IMR-90 (cell line): ENCODE results near the gene PLCH1. TPM values are rescaled to one million over a fixed set of nuclear protein-coding genes. Genes with fewer than 3 reads are reported as not detected.

ENCODE experiments used
- ATAC-seq: fragments of 200-7000 bp; cut with Tn5 transposase; 2 replicates; pipeline ENCODE4 v1.9.1; 2020; ENCODE audit warnings: low read depth, mild to moderate bottlenecking, moderate library complexity
- BruUV-seq: library from RNA; stranded (reverse); fragments of 400-500 nt; replicated peaks from 2 replicates; lab custom pipeline; 2021; lab: Mats Ljungman, UMichigan
- CTCF ChIA-PET: fragments of 300-600 bp; formaldehyde crosslinking; extraction: SDS; loops from one replicate; lab custom pipeline; 2021; ENCODE audit warnings: antibody characterized with exemption; lab: Yijun Ruan, JAX
- POLR2A ChIA-PET: fragments of 300-600 bp; sonication (Branson Sonifier 250); formaldehyde crosslinking; loops from one replicate; lab custom pipeline; 2022; ENCODE audit warnings: antibody characterized with exemption; ENCODE audit not compliant: unreplicated experiment; lab: Charles Lee
- DNase-seq: peaks from one replicate; pipeline ENCODE4 v3.0.0; 2013
- H2AFZ ChIP-seq: replicated peaks from 2 replicates; pipeline ENCODE3; 2013; ENCODE audit warnings: low read length, mild to moderate bottlenecking; ENCODE audit not compliant: poor library complexity
- H2AK5ac ChIP-seq: 2 replicates; pipeline ENCODE4 v1.6.1; 2013; ENCODE audit warnings: low read depth, low read length, inconsistent platforms
- H2AK9ac ChIP-seq: replicated peaks from 2 replicates; pipeline ENCODE3; 2013; ENCODE audit warnings: mild to moderate bottlenecking, low read depth, low read length, moderate library complexity; ENCODE audit not compliant: poor library complexity
- H2BK120ac ChIP-seq: 2 replicates; pipeline ENCODE4 v1.6.1; 2013; ENCODE audit warnings: low read depth, low read length, inconsistent platforms
- H2BK15ac ChIP-seq: 3 replicates; pipeline ENCODE4 v1.6.1; 2013; ENCODE audit warnings: low read depth, low read length, inconsistent platforms
- H2BK20ac ChIP-seq: 2 replicates; pipeline ENCODE4 v1.6.1; 2013; ENCODE audit warnings: low read depth, mild to moderate bottlenecking, inconsistent platforms, low read length, moderate library complexity
- H2BK5ac ChIP-seq: 2 replicates; pipeline ENCODE4 v1.6.1; 2013; ENCODE audit warnings: mild to moderate bottlenecking, low read depth, low read length, inconsistent platforms; ENCODE audit not compliant: poor library complexity, severe bottlenecking
- H3K14ac ChIP-seq: replicated peaks from 2 replicates; pipeline ENCODE4 v1.6.1; 2013; ENCODE audit warnings: low read depth, low read length, inconsistent platforms
- H3K18ac ChIP-seq: 2 replicates; pipeline ENCODE4 v1.6.1; 2013; ENCODE audit warnings: low read depth, low read length, control low read depth
- H3K23ac ChIP-seq: 2 replicates; pipeline ENCODE4 v1.6.1; 2013; ENCODE audit warnings: low read depth, low read length, inconsistent platforms
- H3K27ac ChIP-seq: 2 replicates; pipeline ENCODE4 v1.5.1; 2013; ENCODE audit warnings: mild to moderate bottlenecking, control low read depth, low read length; ENCODE audit not compliant: insufficient read depth
- H3K27me3 ChIP-seq: 2 replicates; pipeline ENCODE4 v1.6.1; 2013; ENCODE audit warnings: low read length; ENCODE audit not compliant: control insufficient read depth, insufficient read depth
- H3K36me3 ChIP-seq: 2 replicates; pipeline ENCODE4 v1.6.1; 2013; ENCODE audit warnings: low read length, mixed read lengths; ENCODE audit not compliant: control insufficient read depth, insufficient read depth
- H3K4ac ChIP-seq: 2 replicates; pipeline ENCODE4 v1.6.1; 2013; ENCODE audit warnings: low read depth, low read length, inconsistent platforms
- H3K4me1 ChIP-seq: 2 replicates; pipeline ENCODE4 v1.6.1; 2013; ENCODE audit warnings: low read length, mixed read lengths; ENCODE audit not compliant: control insufficient read depth, insufficient read depth
- H3K4me2 ChIP-seq: 2 replicates; pipeline ENCODE4 v1.6.1; 2013; ENCODE audit warnings: low read depth, mild to moderate bottlenecking, control low read depth, low read length, moderate library complexity
- H3K4me3 ChIP-seq: 2 replicates; pipeline ENCODE4 v1.5.1; 2013; ENCODE audit warnings: low read depth, mild to moderate bottlenecking, control low read depth, low read length, moderate library complexity; ENCODE audit not compliant: insufficient read depth
- H3K56ac ChIP-seq: 2 replicates; pipeline ENCODE4 v1.6.1; 2013; ENCODE audit warnings: low read length, inconsistent platforms; ENCODE audit not compliant: insufficient read depth; ENCODE audit errors: extremely low read depth
- H3K79me1 ChIP-seq, 2 experiments: 2 replicates each; pipeline ENCODE4 v1.6.1; 2013; ENCODE audit warnings: low read length in 2 of 2, inconsistent platforms in 1 of 2, low read depth in 1 of 2
- H3K9ac ChIP-seq: 2 replicates; pipeline ENCODE4 v1.6.1; 2013; ENCODE audit warnings: low read depth, low read length, control low read depth
- H3K9me1 ChIP-seq: 2 replicates; pipeline ENCODE4 v1.6.1; 2013; ENCODE audit warnings: low read length, inconsistent platforms; ENCODE audit not compliant: insufficient read depth
- H3K9me3 ChIP-seq: 2 replicates; pipeline ENCODE4 v1.6.1; 2013; ENCODE audit warnings: low read length; ENCODE audit not compliant: control insufficient read depth, insufficient read depth
- H4K20me1 ChIP-seq: 2 replicates; pipeline ENCODE4 v1.6.1; 2013; ENCODE audit warnings: low read length, inconsistent platforms; ENCODE audit not compliant: insufficient read depth
- H4K5ac ChIP-seq: 2 replicates; pipeline ENCODE4 v1.6.1; 2013; ENCODE audit warnings: mild to moderate bottlenecking, low read depth, low read length, control low read depth
- H4K8ac ChIP-seq, 2 experiments: 2 replicates each; pipeline ENCODE4 v1.6.1; 2013; ENCODE audit warnings: low read depth in 2 of 2, low read length in 2 of 2, control low read depth in 1 of 2, inconsistent platforms in 1 of 2
- H4K91ac ChIP-seq: 2 replicates; pipeline ENCODE4 v1.6.1; 2013; ENCODE audit warnings: low read depth, low read length, inconsistent platforms; ENCODE audit not compliant: insufficient read depth
- CEBPB ChIP-seq: IDR thresholded peaks from 2 replicates; pipeline ENCODE4 v1.6.1; 2012; ENCODE audit warnings: low read depth, low read length, improper control_type of control experiment
- CHD1 ChIP-seq: IDR thresholded peaks from 2 replicates; pipeline ENCODE4 v1.6.1; 2012; ENCODE audit warnings: low read depth, low read length, improper control_type of control experiment
- CTCF ChIP-seq: conservative IDR thresholded peaks from 2 replicates; pipeline ENCODE4 v1.5.1; 2012; ENCODE audit warnings: mild to moderate bottlenecking, low read depth, low read length, improper control_type of control experiment
- FOS ChIP-seq: fragments of 150-350 bp; IDR thresholded peaks from 2 replicates; pipeline ENCODE4 v1.6.1; 2016; ENCODE audit warnings: low read depth, low read length
- MAFK ChIP-seq: IDR thresholded peaks from 2 replicates; pipeline ENCODE4 v1.6.1; 2012; ENCODE audit warnings: low read depth, low read length, improper control_type of control experiment
- RFX5 ChIP-seq: IDR thresholded peaks from 2 replicates; pipeline ENCODE4 v1.8.0; 2012; ENCODE audit warnings: low read depth, mild to moderate bottlenecking, low read length, moderate library complexity
- USF2 ChIP-seq: fragments of 150-350 bp; IDR thresholded peaks from 2 replicates; pipeline ENCODE4 v1.6.1; 2017; ENCODE audit warnings: mild to moderate bottlenecking, antibody characterized with exemption, low read length, low read depth
- WGBS, 2 experiments: methylation state at CpG; one replicate each; pipeline versions ENCODE4 v1.1.5 to v1.1.7; 2013; ENCODE audit warnings: missing lambda C conversion rate in 2 of 2; ENCODE audit not compliant: insufficient read length in 1 of 2; ENCODE audit errors: extremely low coverage in 2 of 2; 5-methylcytosine and 5-hydroxymethylcytosine counted together
- dilution Hi-C: fragments of 300-500 bp; cut with HindIII; formaldehyde crosslinking; loops from one replicate; pipeline ENCODE4 v1.14.3; 2018; ENCODE audit warnings: low sequenced_read_pairs; ENCODE audit not compliant: unreplicated experiment
- in situ Hi-C: fragments of 300-500 bp; cut with MboI; formaldehyde crosslinking; loops from 3 replicates; pipeline ENCODE4 v1.14.3; 2019; ENCODE audit warnings: low sequenced_read_pairs, inconsistent platforms, mixed read lengths
- intact Hi-C: fragments of 100-400 bp; cut with micrococcal nuclease; formaldehyde crosslinking; loops from 2 replicates; pipeline ENCODE4 v1.10.0; 2022
- polyA plus RNA-seq, 3 experiments: library from polyadenylated mRNA; depleted of rRNA; stranded (reverse); fragments of >200 nt; gene quantifications; 2 replicates each; pipeline ENCODE4 v1.2.3, GENCODE V29; 2012; ENCODE audit warnings: low replicate concordance in 1 of 3
- total RNA-seq: library from RNA; depleted of rRNA; stranded (reverse); fragments of >200 nt; gene quantifications from 2 replicates; pipeline ENCODE4 v1.2.3, GENCODE V29; 2012

PLCH1 gene
- total and polyA plus RNA-seq, 2 of the 4 experiments (the other 2 are of a cell fraction) = not detected

- no TSS peak for BruUV-seq
- Histone ChIP-seq H3K14ac (no peak overlapping the region), H3K9ac (no peak overlapping the region), H2BK5ac (no peak overlapping the region), H3K9me3 (no peaks in the 10 kb centered on the region), H4K20me1 (no peaks in the 10 kb centered on the region), H3K27ac (no peak overlapping the region), H3K4ac (no peak overlapping the region), H2AFZ (no peak overlapping the region), H3K4me1 (no peaks in the 10 kb centered on the region), H3K18ac (no peak overlapping the region), H4K91ac (no peak overlapping the region), H3K56ac (no peak overlapping the region), H4K5ac (no peak overlapping the region), H3K23ac (no peak overlapping the region), H2BK20ac (no peak overlapping the region), H3K79me1 (no peaks in the 10 kb centered on the region), H3K9me1 (no peaks in the 10 kb centered on the region; the same call in 1 of the 2 replicates), H3K4me2 (no peak overlapping the region), H2AK9ac (no peak overlapping the region), H3K27me3 (peaks cover 1% of the 10 kb centered on the region; the same call in 1 of the 2 replicates), H4K8ac (no peak overlapping the region), H3K4me3 (no peak overlapping the region), H2AK5ac (no peak overlapping the region), H3K36me3 (no peaks in the 10 kb centered on the region), H2BK15ac (no peak overlapping the region), H2BK120ac (no peak overlapping the region)
- in situ Hi-C loops (loop anchor here (5.0 to 25.0 kb wide), 3 partner anchors 562 to 1005 kb away; partner anchors contain the start of gene DHX36), dilution Hi-C loops (no loop called here), intact Hi-C loops (no loop called here)
- DNase-seq (no peak), ATAC-seq (no peak)
- CTCF ChIA-PET = no interaction called here
- TF ChIP-seq FOS = no peak
- TF ChIP-seq CTCF = no peak
- no peak for TF ChIP-seq RFX5
- no peak for TF ChIP-seq CHD1
- TF ChIP-seq CEBPB = no peak
- TF ChIP-seq MAFK = no peak
- TF ChIP-seq USF2 = no peak
- POLR2A ChIA-PET = no interaction called here
- WGBS, 2 experiments = no CpG with 5 or more reads among the region's 6 CpGs
Measured at GRCh38 chr3:155329513-155330048, 415.3 kb downstream of the PLCH1 start.
